Common myeloid progenitor, CD34-positive (primary cell): Measurements from ENCODE around the gene CHPT1.

Experiments used
- CTCF ChIA-PET: fragments of 350-600 bp; sonication (Branson Sonifier 250); formaldehyde crosslinking; loops from one replicate; lab custom pipeline; 2021; ENCODE audit warnings: antibody characterized with exemption; lab: Charles Lee
- POLR2A ChIA-PET: fragments of 350-600 bp; sonication (Branson Sonifier 250); formaldehyde crosslinking; loops from one replicate; lab custom pipeline; 2021; ENCODE audit warnings: antibody characterized with exemption; lab: Charles Lee
- DNase-seq, 3 donors: peaks; one replicate each; pipeline versions ENCODE4 v3.0.0 to v3.0.0-alpha.2; 2013
- H3K27ac ChIP-seq, 2 experiments: 1 replicate in 1 of 2; 2 replicates in 1 of 2; pipeline ENCODE4 v1.7.0; 2013; ENCODE audit warnings: inconsistent platforms in 2 of 2, low read length in 2 of 2, mild to moderate bottlenecking in 2 of 2, low read depth in 1 of 2, moderate library complexity in 1 of 2; ENCODE audit not compliant: severe bottlenecking in 2 of 2, insufficient read depth in 1 of 2, poor library complexity in 1 of 2
- H3K27me3 ChIP-seq, 5 experiments: replicated peaks in 2 of 5; 1 replicate in 3 of 5; 2 replicates in 2 of 5; pipeline versions ENCODE4 v1.6.1 to v1.7.0; 2013; ENCODE audit warnings: low read length in 4 of 5, mild to moderate bottlenecking in 2 of 5, moderate library complexity in 2 of 5, inconsistent platforms in 1 of 5; ENCODE audit not compliant: insufficient read depth in 5 of 5, control insufficient read depth in 4 of 5
- H3K36me3 ChIP-seq, 4 experiments: 1 replicate in 2 of 4; 2 replicates in 2 of 4; pipeline versions ENCODE4 v1.6.1 to v1.7.0; 2013; ENCODE audit warnings: low read length in 3 of 4, control low read depth in 1 of 4, mild to moderate bottlenecking in 1 of 4; ENCODE audit not compliant: control insufficient read depth in 4 of 4, insufficient read depth in 4 of 4
- H3K4me1 ChIP-seq, 4 experiments: 1 replicate in 3 of 4; 2 replicates in 1 of 4; pipeline versions ENCODE4 v1.6.1 to v1.7.1; 2013; ENCODE audit warnings: low read length in 3 of 4, mild to moderate bottlenecking in 3 of 4, control low read depth in 1 of 4, inconsistent platforms in 1 of 4, moderate library complexity in 1 of 4; ENCODE audit not compliant: control insufficient read depth in 4 of 4, insufficient read depth in 4 of 4; ENCODE audit errors: control extremely low read depth in 1 of 4
- H3K4me3 ChIP-seq, 7 experiments: 1 replicate in 4 of 7; 2 replicates in 3 of 7; pipeline versions ENCODE4 v1.5.1 to v1.7.0; 2013; ENCODE audit warnings: mild to moderate bottlenecking in 7 of 7, low read length in 6 of 7, moderate library complexity in 6 of 7, inconsistent platforms in 2 of 7, low read depth in 2 of 7, control low read depth in 1 of 7; ENCODE audit not compliant: insufficient read depth in 4 of 7, control insufficient read depth in 1 of 7; ENCODE audit errors: extremely low read depth in 1 of 7
- H3K9me3 ChIP-seq, 5 experiments: 1 replicate in 4 of 5; 2 replicates in 1 of 5; pipeline versions ENCODE4 v1.6.1 to v1.7.1; 2013; ENCODE audit warnings: low read length in 4 of 5, mild to moderate bottlenecking in 2 of 5, inconsistent platforms in 1 of 5, low read depth in 1 of 5, moderate library complexity in 1 of 5; ENCODE audit not compliant: control insufficient read depth in 4 of 5, insufficient read depth in 2 of 5; ENCODE audit errors: control extremely low read depth in 1 of 5
- WGBS: methylation state at CpG from one replicate; pipeline ENCODE4 v1.1.5; 2013; ENCODE audit not compliant: insufficient coverage; 5-methylcytosine and 5-hydroxymethylcytosine counted together

CHPT1 gene

DNA sequence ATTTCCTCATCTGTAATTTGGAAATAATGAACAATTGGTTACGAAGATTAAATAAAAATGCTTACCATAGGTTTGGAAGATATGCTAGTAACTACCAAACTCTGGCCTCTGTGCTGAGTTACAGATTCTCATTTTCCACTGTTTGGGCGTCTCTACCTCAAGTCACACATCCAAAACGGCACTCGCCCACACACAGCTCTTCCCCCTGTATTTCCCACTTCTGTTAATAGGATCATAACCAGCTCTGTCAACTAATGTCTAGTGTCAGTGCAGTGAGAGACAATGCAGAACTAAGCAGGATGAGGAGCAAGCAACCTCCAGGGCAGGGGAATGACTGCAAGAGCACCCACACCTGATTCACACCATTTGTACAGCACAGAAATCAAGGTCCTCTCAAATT lies 52.7 kb downstream of the CHPT1 start:
- Histone ChIP-seq H3K27ac (no peak overlapping the region), H3K27me3 (no peaks in the 10 kb centered on the region)
- CTCF ChIA-PET: interaction anchor here (0.6 kb wide), 1 partner anchor 181 kb away, joined by 3 read pairs; no protein-coding TSS in a partner anchor

GRCh38 chr12:101759396-101760047 lies 62.1 kb downstream of the CHPT1 start:
- CTCF ChIA-PET: interaction anchor here (0.6 to 1.8 kb wide), 14 partner anchors 12 to 365 kb away, joined by 3 to 6 read pairs (median 4); partner anchors contain the start of genes ARL1 and SYCP3
- H3K4me3 ChIP-seq: no peak overlapping the region
- peak in 2 of 3 donors; percentile 63 to 64 for DNase-seq
- no peaks in the 10 kb centered on the region for H3K9me3 ChIP-seq
- POLR2A ChIA-PET: interaction anchor here (0.6 kb wide), 2 partner anchors 111 to 160 kb away, joined by 3 read pairs; no protein-coding TSS in a partner anchor
- WGBS: 11% methylated on average over 1 of the region's 5 CpGs
- peaks cover 9 to 65% (median 34%) of the 10 kb centered on the region in 4 experiments for H3K36me3 ChIP-seq
- no peaks in the 10 kb centered on the region for H3K27me3 ChIP-seq
- H3K4me1 ChIP-seq: peaks cover 0 to 9% (median 6%) of the 10 kb centered on the region in 4 experiments
- H3K27ac ChIP-seq: no peak overlapping the region

More for the DNA sequence above, 52.7 kb downstream of the CHPT1 start:
- Histone ChIP-seq H3K4me3 (no peak overlapping the region), H3K36me3 (peaks cover 14 to 82% (median 55%) of the 10 kb centered on the region in 4 experiments), H3K9me3 (no peaks in the 10 kb centered on the region), H3K4me1 (peaks cover 0 to 7% (median 0%) of the 10 kb centered on the region in 4 experiments)
- POLR2A ChIA-PET: no interaction called here
- no peak for DNase-seq
- WGBS: 100% methylated on average over 1 of the region's 4 CpGs

DNA sequence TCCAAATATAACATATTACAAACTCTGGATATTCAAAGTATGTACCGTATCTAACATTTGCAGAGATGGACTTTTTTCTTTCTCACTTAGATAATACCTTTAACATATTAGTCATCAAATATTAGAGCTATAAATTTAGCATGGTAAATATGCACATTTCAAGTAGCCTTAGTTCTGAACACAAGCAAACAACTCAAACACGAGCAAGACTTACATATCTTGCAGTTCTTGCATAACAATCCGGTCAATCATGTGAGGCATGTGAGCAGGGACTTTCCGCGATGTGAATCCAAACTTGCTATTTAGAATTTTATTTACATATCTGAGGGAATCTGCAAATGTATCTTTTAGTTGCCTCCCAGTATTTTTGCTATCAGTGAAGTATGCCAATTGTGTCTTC lies 63.9 kb downstream of the CHPT1 start:
- CTCF ChIA-PET: interaction anchor here (0.7 to 3.0 kb wide), 5 partner anchors 11 to 347 kb away, joined by 3 to 15 read pairs (median 4); no protein-coding TSS in a partner anchor
- no peak overlapping the region for H3K4me3 ChIP-seq
- peaks cover 17 to 61% (median 39%) of the 10 kb centered on the region in 4 experiments for H3K36me3 ChIP-seq
- peaks cover 0 to 9% (median 6%) of the 10 kb centered on the region in 4 experiments for H3K4me1 ChIP-seq
- no peak for DNase-seq
- H3K27ac ChIP-seq: no peak overlapping the region
- no peaks in the 10 kb centered on the region for H3K9me3 ChIP-seq
- WGBS: no CpG with 5 or more reads among the region's 5 CpGs
- H3K27me3 ChIP-seq: no peaks in the 10 kb centered on the region
- POLR2A ChIA-PET: no interaction called here

GRCh38 chr12:101761781-101762180 lies 64.3 kb downstream of the CHPT1 start:
- no peak for DNase-seq
- no peaks in the 10 kb centered on the region for H3K27me3 ChIP-seq
- H3K9me3 ChIP-seq: no peaks in the 10 kb centered on the region
- 100% methylated on average over 3 of the region's 4 CpGs for WGBS
- POLR2A ChIA-PET: no interaction called here
- H3K27ac ChIP-seq: no peak overlapping the region
- CTCF ChIA-PET: interaction anchor here (1.1 to 3.0 kb wide), 3 partner anchors 11 to 347 kb away, joined by 4 to 15 read pairs (median 5); no protein-coding TSS in a partner anchor
- H3K4me1 ChIP-seq: peaks cover 0 to 9% (median 6%) of the 10 kb centered on the region in 4 experiments
- H3K36me3 ChIP-seq: peaks cover 14 to 61% (median 40%) of the 10 kb centered on the region in 4 experiments
- H3K4me3 ChIP-seq: no peak overlapping the region

DNA sequence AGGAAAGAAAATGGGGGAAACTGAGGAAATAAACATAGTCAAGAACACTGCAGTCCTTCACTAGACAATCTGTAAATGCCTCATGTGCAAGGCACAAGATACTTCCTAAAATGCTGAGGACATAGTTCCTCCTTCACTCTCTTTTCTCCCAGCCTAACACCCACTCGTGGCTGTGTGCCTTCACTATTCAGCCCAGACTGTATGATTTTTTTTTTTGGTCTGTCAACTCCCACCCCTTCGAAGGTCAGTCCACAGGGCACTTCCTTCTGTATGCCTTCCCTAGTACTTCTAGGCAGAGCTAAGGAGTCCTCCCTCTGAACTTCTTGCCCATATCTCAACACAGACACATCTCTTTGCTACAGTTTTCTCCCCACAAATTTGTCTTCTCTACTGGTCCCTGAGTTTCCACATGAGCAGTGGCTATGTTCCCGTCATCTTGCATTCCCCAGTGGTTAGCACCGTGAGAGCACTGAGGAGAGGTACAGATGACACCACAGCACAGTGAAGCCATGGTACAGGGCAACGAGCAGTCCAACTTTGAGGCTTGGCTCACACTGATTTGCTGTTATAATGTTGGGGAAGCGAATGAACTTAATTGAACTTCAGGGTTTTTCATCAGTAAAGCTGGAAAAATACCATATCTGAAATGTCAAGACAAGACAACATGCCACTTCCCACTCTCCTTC lies 65.9 kb downstream of the CHPT1 start:
- DNase-seq: no peak
- Histone ChIP-seq H3K27me3 (no peaks in the 10 kb centered on the region), H3K36me3 (peaks cover 16 to 71% (median 46%) of the 10 kb centered on the region in 4 experiments), H3K4me1 (peaks cover 0 to 9% (median 6%) of the 10 kb centered on the region in 4 experiments), H3K27ac (no peak overlapping the region), H3K9me3 (no peaks in the 10 kb centered on the region), H3K4me3 (no peak overlapping the region)
- ChIA-PET CTCF (interaction anchor here (1.8 to 3.0 kb wide), 3 partner anchors 9 to 349 kb away, joined by 5 to 15 read pairs (median 6); no protein-coding TSS in a partner anchor), POLR2A (no interaction called here)
- WGBS: 65% methylated on average over 5 of the region's 6 CpGs

GRCh38 chr12:101764051-101764792 lies 66.8 kb downstream of the CHPT1 start:
- Histone ChIP-seq H3K27ac (no peak overlapping the region), H3K27me3 (no peaks in the 10 kb centered on the region), H3K4me3 (no peak overlapping the region), H3K36me3 (peaks cover 19 to 75% (median 49%) of the 10 kb centered on the region in 4 experiments), H3K9me3 (no peaks in the 10 kb centered on the region), H3K4me1 (peaks cover 0 to 9% (median 6%) of the 10 kb centered on the region in 4 experiments)
- 95% methylated on average over 4 of the region's 5 CpGs for WGBS
- no peak for DNase-seq
- CTCF ChIA-PET: interaction anchor here (3.0 kb wide), 1 partner anchor 9 kb away, joined by 15 read pairs; no protein-coding TSS in a partner anchor
- POLR2A ChIA-PET: no interaction called here
